ENCODE results near the gene EHD3.

GRCh38 chr2:31232586-31232985, 1.4 kb upstream of the EHD3 start:
- TF ChIP-seq CTCF (IDR thresholded peaks at IDR 0.05) (no peak), POLR2A (IDR thresholded peaks at IDR 0.05) (no peak)

All from testis (tissue), 2 donors.